ENCODE measurements around the gene RFTN2. TPM values are rescaled to one million over a fixed set of nuclear protein-coding genes. Genes with fewer than 3 reads are reported as not detected.
"Not testable (repeated sequence)": the region's sequence is repeated elsewhere in the genome, so short reads cannot be mapped to it uniquely, and the experiment has no call there.

RFTN2 gene
- total and polyA plus RNA-seq, 2 donors (not counting 3 experiments of a cell fraction or from before 2014, with no cell fraction given), result 5.0 to 8.0 TPM

GRCh38 chr2:197551260-197551659, 124.1 kb downstream of the RFTN2 start:
- H3K4me2 ChIP-seq (ENCODE audit: insufficient read depth, low read length); H3K27me3 ChIP-seq (ENCODE audit: control insufficient read depth in 2 of 2, insufficient read depth in 2 of 2, low read length in 2 of 2); H2AFZ ChIP-seq (ENCODE audit: low read depth, low read length); H3K9me3 ChIP-seq (replicated peaks; ENCODE audit: control insufficient read depth, insufficient read depth, low read length); H3K27ac ChIP-seq (ENCODE audit: insufficient read depth, low read depth, low read length); H4K20me1 ChIP-seq (replicated peaks; ENCODE audit: control insufficient read depth, extremely low read depth, insufficient read depth, low read length); intact Hi-C loops (cut with micrococcal nuclease); DNase-seq (ENCODE audit: low read depth, low spot score); H3K9me1 ChIP-seq (replicated peaks; ENCODE audit: control insufficient read depth, extremely low read depth, insufficient read depth, low read length); H3K36me3 ChIP-seq (ENCODE audit: control insufficient read depth in 2 of 2, extremely low read depth in 1 of 2, insufficient read depth in 2 of 2, low read length in 2 of 2); FAIRE-seq; BruUV-seq (replicated peaks); dilution Hi-C loops (cut with MboI; ENCODE audit: extremely low pct_ligation_motif_present, low sequenced_read_pairs); H3K4me3 ChIP-seq (replicated peaks in 1 of 3; ENCODE audit: insufficient read depth in 1 of 3, low read depth in 1 of 3, low read length in 3 of 3); H3K9ac ChIP-seq (replicated peaks; ENCODE audit: extremely low read depth, insufficient read depth, low read length); CTCF ChIA-PET; POLR2A ChIA-PET; H3K79me2 ChIP-seq (ENCODE audit: control insufficient read depth, insufficient read depth, low read length): not testable (repeated sequence)
- peaks cover 12% of the 10 kb centered on the region for H3K4me1 ChIP-seq (ENCODE audit: control insufficient read depth, extremely low read depth, insufficient read depth, low read length)

- Histone ChIP-seq H3K4me2 (ENCODE audit: insufficient read depth, low read length) (no peak overlapping the region), H3K9me3 (replicated peaks; ENCODE audit: control insufficient read depth, insufficient read depth, low read length) (no peaks in the 10 kb centered on the region), H3K4me1 (ENCODE audit: control insufficient read depth, extremely low read depth, insufficient read depth, low read length) (no peaks in the 10 kb centered on the region), H3K27ac (ENCODE audit: insufficient read depth, low read depth, low read length) (no peak overlapping the region), H3K9me1 (replicated peaks; ENCODE audit: control insufficient read depth, extremely low read depth, insufficient read depth, low read length) (no peaks in the 10 kb centered on the region), H3K9ac (replicated peaks; ENCODE audit: extremely low read depth, insufficient read depth, low read length) (no peak overlapping the region), H3K79me2 (ENCODE audit: control insufficient read depth, insufficient read depth, low read length) (peaks cover 11% of the 10 kb centered on the region), H2AFZ (ENCODE audit: low read depth, low read length) (no peak overlapping the region), H3K4me3 (replicated peaks in 1 of 3; ENCODE audit: insufficient read depth in 1 of 3, low read depth in 1 of 3, low read length in 3 of 3) (no peak overlapping the region), H3K27me3 (ENCODE audit: control insufficient read depth in 2 of 2, insufficient read depth in 2 of 2, low read length in 2 of 2) (no peaks in the 10 kb centered on the region), H3K36me3 (ENCODE audit: control insufficient read depth in 2 of 2, extremely low read depth in 1 of 2, insufficient read depth in 2 of 2, low read length in 2 of 2) (peaks cover 1 to 7% of the 10 kb centered on the region in 2 experiments), H4K20me1 (replicated peaks; ENCODE audit: control insufficient read depth, extremely low read depth, insufficient read depth, low read length) (no peaks in the 10 kb centered on the region)
- dilution Hi-C loops (cut with MboI; ENCODE audit: extremely low pct_ligation_motif_present, low sequenced_read_pairs), result no loop called here
- intact Hi-C loops (cut with micrococcal nuclease), result no loop called here
- TF ChIP-seq, protein P1, sequence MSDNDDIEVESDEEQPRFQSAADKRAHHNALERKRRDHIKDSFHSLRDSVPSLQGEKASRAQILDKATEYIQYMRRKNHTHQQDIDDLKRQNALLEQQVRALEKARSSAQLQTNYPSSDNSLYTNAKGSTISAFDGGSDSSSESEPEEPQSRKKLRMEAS (IDR thresholded peaks at IDR 0.05; ENCODE audit: insufficient read depth, insufficient read length), result no peak
- no peak for TF ChIP-seq POLR2A (IDR thresholded peaks at IDR 0.05; ENCODE audit: low read depth, low read length)
- no peak for TF ChIP-seq FOS (IDR thresholded peaks at IDR 0.05; ENCODE audit: borderline replicate concordance, insufficient read depth, low read length)
- TF ChIP-seq JUN (IDR thresholded peaks at IDR 0.05; ENCODE audit: borderline replicate concordance, insufficient read depth, insufficient read length, low read depth), result no peak
- no peak for TF ChIP-seq EZH2 (IDR thresholded peaks at IDR 0.05; ENCODE audit: borderline replicate concordance, low read depth, low read length, severe bottlenecking)
- no peak for TF ChIP-seq POLR2AphosphoS5 (IDR thresholded peaks at IDR 0.05; ENCODE audit: insufficient read depth, low read depth, low read length)
- TF ChIP-seq GATA2 (IDR thresholded peaks at IDR 0.05; ENCODE audit: insufficient read depth, insufficient read length, low read depth, low read length), result no peak
- TF ChIP-seq, protein P2, sequence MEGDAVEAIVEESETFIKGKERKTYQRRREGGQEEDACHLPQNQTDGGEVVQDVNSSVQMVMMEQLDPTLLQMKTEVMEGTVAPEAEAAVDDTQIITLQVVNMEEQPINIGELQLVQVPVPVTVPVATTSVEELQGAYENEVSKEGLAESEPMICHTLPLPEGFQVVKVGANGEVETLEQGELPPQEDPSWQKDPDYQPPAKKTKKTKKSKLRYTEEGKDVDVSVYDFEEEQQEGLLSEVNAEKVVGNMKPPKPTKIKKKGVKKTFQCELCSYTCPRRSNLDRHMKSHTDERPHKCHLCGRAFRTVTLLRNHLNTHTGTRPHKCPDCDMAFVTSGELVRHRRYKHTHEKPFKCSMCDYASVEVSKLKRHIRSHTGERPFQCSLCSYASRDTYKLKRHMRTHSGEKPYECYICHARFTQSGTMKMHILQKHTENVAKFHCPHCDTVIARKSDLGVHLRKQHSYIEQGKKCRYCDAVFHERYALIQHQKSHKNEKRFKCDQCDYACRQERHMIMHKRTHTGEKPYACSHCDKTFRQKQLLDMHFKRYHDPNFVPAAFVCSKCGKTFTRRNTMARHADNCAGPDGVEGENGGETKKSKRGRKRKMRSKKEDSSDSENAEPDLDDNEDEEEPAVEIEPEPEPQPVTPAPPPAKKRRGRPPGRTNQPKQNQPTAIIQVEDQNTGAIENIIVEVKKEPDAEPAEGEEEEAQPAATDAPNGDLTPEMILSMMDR (IDR thresholded peaks at IDR 0.05; ENCODE audit: extremely low read depth in 1 of 2, insufficient read depth in 1 of 2, low read depth in 1 of 2, low read length in 2 of 2), result no peak
- TF ChIP-seq MYC (IDR thresholded peaks at IDR 0.05; ENCODE audit: low read depth, low read length), result no peak
- ChIA-PET CTCF (no interaction called here), POLR2A (no interaction called here)
- no peak for DNase-seq (ENCODE audit: low read depth, low spot score)
- BruUV-seq (replicated peaks), result no TSS peak
- no peak for FAIRE-seq
Observed at GRCh38 chr2:197548582-197548981, 126.8 kb downstream of the RFTN2 start.

Measured in endothelial cell of umbilical vein (primary cell).